ENCODE results near the gene EHMT1.
"Not testable (repeated sequence)": the region's sequence is repeated elsewhere in the genome, so short reads cannot be mapped to it uniquely, and the experiment has no call there.

The EHMT1 gene

DNA sequence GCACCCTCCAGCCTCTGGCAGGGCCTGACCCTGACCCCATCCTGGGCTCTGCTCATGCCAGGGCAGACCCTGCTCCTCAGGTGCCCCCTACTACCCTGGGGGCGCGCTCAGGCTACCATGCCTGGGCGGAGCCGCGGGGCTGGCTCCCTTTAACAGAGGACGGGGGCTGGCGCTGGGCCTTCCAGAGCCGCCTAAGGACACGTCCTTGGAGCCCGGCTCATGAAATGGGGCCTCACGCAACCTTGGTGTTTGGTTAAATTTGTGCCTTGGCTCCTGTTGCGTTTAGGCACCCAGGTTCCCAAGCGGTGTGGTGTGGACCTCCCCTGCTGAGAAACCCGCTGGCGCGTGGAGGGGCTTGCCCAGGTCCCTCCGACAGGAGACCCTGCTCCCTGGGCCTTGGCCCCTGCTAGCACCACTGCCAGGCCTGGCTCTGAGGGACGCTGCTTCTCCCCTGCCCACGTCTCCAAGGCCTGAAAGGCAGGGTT is 3.4 kb upstream of the EHMT1 start:
- DNase-seq: no peak

DNA sequence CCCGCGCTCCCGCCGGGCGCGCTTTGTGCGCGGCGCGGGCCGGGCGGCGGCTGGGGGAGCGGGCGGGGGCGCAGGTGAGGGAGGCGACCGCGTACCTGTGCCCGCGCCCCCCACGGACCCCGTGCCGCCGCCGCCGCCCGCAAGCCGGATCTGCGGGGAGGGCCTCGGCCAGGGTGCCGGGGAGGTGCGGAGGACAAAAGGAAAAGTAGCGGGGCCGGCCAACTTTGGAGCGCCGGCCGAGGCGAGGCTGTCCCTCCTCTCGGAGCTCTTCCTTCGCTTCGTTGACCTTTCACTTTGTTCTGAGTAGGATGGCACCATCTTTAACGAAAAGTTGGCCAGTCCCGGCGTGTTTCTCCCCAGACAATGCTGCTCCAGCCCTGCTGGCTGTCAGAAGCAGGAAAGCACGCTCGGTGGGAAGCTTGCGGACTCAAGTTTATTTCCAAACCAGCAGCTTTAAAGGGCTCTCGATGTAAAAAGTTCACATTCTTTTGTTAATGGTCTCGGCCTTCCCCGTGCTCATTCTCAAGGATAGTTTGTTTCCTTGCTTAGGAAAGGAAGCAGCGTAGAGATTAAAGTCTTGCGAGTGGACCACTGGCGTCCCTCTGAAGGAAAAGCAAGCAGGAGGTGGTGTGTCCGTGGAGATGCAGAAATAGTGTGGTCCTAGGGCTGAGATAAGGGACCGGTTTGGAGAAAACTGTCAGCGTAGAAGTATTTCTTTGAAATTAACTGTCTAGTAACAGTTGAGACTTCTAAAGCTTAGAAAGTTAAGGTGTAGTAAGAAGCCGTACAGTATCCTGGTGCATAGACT is 639 bp downstream of the EHMT1 start:
- DNase-seq: no peak

DNA sequence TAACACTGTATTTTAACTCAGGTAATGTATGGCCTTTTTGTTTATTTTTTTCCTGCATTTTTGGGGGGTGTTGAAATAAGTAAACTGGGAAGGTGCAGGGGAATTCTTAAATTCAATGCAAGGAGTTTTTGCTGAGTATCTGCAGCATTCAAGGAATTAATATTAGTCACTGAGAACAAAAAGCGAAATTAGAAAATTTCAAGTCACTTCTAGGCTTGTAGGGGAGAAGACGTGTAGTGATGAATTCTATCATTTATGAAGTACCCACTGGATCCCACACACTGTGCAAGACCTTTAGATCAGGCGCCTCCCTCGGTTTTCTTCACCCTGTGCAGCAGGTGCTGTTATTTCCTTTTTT is 1.2 kb downstream of the EHMT1 start:
- no peak for DNase-seq

DNA sequence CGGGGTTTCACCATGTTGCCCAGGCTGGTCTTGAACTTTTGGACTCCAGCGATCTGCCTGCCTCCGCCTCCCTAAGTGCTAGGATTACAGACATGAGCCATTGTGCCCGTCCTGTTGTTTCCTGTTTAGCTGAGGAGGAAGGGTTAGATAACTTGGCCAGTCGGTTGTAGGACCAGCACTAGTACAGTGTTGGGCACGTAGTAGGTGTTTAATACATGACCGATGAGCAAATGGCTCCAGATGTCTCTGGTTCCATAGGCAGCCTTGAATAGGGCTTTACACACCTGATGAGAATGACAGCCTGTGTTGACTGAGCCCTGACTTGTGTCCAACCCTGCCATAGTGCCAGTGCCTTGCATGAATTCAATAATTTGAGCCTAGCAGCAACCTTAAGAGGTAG is 1.8 kb downstream of the EHMT1 start:
- DNase-seq: no peak

DNA sequence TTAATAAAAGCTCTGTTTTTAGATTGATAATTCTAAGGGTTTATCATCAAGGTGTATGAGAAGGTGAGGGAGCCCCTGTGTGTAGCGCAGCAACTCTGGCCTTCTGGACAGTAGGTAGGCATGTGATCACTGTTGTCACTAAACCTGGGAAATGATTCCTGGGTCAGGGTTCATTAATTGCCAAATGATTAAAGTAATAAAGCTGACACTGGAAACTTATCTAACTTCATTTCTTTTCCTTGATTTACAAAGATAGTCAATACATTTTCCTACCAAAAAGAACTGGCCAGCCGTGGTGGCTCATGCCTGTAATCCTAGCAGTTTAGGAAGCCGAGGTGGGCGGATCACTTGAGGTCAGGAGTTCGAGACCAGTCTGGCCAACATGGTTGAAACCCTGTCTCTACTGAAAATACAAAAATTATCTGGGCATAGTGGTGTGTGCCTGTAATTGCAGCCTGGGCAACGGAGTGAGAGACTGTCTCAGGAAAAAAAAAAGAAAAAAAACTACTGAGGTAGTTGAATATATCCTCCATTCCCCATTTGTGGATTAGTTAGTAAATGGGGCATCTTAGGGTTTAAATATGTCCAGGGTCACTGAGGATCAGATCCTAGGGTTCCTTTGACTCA is 2.4 kb downstream of the EHMT1 start:
- DNase-seq: no peak

DNA sequence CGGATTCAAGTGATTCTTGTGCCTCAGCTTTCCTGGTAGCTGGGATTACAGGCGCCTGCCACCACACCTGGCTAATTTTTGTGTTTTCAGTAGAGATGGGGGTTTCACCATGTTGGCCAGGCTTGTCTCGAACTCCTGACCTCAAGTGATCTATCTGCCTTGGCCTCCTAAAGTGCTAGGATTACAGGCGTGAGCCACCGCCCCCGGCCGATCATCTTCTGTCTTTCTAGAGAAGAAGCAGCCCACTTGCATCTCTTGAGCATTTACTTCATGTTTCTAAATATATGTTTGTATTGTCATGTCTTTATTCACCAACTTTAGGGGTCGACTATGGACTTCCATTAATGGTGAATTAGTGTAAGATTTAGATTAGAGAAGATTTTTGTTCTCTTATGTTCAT is 3.4 kb downstream of the EHMT1 start:
- DNase-seq: not testable (repeated sequence)

DNA sequence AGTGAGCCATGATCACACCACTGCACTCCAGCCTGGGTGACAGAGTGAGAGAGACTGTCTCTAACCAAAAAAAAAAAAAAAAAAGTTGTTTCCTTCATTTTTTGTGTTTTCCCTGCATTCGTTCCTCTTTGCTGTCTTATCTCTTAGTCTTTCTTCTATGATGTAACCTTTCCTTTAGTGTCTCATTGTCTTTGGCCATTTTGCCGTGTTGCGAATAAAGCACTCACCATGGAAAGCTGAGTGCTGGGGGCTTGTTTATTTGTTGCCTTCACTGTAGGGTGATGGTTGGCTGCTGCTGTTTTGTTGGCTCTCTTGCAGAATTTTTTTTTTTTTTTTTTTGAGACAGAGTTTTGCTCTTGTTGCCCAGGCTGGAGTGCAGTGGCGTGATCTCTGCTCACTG is 7.7 kb downstream of the EHMT1 start:
- DNase-seq: no peak

DNA sequence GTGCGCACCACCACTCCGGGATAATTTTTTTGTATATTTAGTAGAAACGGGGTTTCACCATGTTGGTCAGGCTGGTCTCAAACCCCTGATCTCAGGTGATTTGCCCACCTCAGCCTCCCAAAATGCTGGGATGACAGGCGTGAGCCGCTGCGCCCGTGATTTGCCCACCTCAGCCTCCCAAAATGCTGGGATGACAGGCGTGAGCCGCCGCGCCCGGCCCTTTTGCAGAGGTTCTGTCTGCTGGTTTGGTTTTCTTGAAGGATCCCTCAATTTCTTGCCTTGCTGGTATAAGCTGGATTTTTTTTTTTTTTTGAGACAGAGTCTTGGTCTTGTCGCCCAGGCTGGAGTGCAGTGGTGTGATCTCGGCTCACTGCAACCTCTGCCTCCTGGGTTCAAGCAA is 8.6 kb downstream of the EHMT1 start:
- DNase-seq: not testable (repeated sequence)

DNA sequence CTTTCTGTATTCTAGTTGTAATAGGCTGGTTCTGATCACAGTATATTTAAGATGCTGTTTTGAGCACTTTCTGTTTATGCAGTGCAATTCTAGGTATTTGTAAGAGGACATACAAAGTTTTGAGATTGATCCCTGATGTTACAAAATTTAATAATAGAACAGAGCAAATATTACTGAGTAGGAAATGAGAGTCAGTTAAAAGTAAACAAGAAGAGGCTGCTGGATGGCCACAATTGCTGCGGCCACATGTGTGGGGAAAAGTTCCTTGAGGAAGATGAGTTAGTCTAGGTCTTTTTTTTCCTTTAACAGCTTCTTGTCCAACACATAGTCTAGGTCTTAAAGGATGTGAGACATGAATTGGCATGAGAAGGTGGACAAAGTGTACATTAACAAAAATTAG is 11.3 kb downstream of the EHMT1 start:
- no peak for DNase-seq

DNA sequence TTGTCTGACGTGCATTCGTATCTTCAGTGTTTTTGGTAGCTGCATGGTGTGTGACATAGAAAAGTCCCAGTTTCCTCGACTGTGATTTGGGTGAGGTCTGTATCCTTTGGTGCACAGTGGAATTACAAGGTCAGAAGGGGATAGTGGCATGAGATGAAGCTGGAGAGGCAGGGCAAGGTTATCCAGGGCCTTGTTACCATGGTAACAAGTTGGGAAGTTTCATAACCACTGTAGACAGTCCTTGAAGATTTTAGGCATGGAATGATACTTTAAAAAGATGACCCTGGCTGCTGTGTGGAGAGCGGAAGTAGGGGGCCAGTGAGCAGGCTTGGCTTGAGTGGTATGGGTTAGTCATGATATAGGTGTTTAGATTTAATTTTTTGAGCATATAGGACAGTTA is 11.9 kb downstream of the EHMT1 start:
- no peak for DNase-seq

DNA sequence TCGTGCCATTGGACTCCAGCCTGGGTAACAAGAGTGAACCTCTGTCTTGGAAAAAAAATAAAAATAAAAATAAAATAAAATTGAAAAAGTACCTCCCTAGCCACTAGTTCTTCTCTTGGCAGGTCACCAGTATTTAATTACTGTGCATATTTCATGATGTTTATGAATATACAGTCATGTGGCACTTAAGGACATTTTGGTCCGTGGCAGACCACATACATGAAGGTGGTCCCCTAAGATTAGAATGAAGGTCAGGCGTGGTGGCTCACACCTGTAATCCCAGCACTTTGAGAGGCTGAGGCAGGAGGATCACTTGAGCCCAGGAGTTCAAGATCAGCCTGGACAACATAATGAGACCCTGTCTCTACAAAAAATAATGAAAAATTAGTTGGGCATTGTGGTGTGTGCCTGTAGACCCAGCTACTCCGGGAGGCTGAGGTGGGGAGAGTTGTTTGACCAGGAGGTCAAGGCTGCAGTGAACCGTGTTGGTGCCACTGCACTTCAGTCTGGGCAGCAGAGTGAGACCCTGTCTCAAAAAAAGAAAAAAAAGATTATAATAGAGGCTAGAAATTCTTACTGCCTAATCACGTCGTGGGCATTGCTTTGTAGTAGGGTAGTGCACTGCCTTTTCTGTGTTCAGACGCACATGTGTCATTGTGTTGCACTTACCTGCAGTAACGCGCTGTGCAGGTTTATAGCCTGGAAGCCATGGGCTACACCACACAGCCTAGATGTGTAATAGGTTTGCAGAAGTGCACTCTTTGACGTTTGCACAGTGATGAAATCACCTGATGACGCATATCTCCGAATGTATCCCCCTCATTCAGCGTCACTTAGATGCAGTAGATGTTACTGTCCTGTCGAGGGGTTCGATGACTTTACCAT is 12.8 kb downstream of the EHMT1 start:
- DNase-seq: no peak

DNA sequence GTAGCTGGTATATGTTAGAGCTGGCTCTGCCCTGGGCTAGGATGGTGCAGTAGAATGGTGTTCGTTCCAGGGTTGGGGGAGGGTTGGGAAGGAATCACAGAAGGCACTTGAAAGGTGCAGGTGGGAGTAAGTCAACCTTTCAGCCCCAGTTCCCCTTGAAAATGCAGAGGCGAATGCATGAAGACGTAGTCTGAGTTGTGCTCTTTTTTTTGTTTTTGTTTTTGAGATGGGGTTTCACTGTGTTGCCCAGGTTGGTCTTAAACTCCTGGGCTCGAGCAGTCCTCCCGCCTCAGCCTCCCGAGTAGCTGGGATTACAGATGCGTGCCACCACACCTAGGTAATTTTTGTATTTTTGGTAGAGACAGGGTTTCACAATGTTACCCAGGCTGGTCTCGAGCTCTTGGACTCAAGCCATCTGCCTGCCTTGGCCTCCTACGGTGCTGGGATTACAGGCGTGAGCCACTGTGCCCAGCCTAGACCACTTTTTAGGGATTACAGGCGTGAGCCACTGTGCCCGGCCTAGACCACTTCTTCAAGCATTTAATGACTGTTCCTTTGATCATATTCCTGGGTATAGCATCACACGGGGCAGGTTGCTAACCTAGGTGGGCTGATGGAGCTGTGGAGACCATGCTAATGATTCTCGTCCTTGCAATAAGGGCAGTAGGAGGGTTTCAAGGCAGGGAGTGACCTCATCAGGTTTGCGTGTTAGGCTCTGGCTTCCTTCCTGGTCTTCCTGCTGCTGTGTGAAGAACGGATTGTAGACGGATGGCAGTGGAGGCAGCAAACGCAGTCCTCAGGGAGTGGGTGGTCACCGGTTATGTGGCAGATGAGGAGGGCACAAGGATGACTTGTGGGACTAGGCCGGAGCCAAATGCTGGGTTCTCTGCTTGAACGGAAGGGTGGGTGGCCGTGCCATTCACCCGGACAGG is 13.7 kb downstream of the EHMT1 start:
- no peak for DNase-seq

DNA sequence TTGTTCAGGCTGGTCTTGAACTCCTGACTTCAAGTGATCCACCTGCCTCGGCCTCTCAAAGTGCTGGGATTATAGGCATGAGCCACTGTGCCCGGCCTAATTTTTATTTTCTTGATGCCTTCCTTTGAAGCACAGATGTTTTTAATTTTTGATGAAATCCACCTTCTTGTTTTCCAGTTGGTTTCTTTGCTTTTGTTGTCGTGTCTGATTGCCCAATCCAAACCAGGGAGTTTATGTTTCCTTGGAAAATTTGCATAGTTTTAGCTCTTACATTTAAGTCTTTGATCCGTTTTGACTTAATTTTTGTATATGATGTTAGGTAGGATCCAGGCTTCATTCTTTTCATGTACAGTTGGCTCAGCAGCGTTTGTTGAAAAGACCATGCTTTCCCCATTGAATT is 15.2 kb downstream of the EHMT1 start:
- DNase-seq: no peak

DNA sequence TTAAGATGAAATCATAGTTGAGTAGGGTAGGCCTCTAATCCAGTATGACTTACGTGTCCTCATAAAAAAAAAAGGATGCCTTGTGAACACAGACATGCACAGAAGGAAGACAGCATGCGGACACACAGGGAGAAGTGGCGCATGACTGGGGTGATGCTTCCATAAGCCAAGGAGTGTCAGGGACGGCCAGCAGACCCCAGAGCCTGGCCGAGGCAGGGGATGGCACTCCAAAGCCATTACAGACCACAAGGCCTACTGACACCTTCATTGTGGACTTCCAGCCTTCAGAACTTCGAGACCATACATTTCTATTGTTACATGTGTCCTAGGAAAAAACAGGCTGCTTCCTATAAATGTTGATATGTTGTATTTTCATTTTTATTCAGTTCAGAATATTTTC is 19.9 kb downstream of the EHMT1 start:
- no peak for DNase-seq

DNA sequence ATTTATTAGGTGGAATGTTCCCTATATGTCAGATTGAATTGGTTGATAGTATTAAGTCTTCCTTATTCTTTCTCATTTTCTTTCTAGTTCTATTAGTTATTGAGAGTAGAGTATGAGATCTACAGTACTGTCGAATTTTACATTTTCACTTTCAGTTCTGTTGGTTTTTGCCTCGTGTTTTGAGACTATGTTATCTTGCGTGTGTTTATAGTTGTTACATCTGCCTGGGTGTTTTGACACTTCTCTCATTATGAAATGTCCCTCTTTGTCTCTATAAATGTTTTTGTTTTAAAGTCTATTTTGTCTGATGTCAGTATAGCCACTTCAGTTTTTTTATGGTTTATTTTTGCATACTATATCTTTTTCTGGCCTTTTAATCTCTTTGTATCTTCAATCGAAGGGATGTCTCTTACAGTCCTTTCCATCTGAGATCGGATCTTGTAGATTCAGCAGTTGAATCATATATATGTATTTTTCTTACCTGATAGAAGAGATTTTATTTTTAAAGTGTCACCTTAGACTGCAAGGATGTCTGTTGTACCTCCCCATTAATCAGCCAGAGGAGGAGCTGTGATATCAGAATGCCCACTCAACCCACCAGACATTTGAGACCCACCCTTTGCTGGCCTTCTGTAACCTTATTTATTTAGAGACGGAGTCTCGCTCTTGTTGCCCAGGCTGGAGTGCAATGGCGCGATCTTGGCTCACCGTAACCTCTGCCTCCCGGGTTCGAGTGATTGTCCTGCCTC is 20.7 kb downstream of the EHMT1 start:
- no peak for DNase-seq

DNA sequence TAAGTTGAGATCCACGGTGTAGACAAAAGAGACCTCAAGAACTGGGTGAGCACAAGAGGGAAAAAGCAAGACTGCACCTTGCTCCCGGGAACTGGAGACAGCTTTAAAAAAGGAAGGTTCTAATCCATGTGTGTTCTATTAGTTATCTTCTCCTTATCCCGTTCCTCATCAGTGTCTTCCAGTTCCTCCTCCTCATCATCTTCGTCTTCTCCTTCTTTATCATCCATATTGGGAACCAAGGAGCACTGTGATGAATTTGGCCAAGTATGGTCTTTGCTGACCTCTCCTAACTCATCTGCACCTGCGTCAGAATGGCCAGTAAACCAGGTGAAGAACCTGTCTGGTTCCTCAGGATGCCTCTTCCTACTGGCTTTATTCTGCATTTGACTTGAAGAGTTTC is 22.1 kb downstream of the EHMT1 start:
- DNase-seq: no peak

DNA sequence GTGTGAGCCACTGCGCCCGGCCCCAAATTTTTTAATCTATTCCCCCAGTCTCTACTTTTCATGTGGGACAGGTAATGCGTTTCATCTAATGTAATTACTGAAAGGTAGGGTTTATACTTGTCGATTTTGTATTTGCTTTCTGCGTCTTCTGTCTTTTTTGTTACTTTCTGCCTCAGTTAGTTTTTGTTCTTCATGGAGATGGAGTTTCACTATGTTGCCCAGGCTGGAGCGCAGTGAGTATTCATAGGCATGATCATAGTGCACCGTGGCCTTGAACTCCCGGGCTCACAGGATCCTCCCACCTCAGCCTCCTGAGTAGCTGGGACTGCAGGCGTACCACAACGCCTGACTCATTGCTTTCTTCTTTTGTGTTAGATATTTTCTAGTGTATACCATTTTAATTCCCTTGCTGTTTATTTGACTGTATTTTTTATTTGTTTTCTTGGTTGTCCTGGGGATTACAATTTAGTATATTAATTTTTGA is 23.4 kb downstream of the EHMT1 start:
- no peak for DNase-seq

DNA sequence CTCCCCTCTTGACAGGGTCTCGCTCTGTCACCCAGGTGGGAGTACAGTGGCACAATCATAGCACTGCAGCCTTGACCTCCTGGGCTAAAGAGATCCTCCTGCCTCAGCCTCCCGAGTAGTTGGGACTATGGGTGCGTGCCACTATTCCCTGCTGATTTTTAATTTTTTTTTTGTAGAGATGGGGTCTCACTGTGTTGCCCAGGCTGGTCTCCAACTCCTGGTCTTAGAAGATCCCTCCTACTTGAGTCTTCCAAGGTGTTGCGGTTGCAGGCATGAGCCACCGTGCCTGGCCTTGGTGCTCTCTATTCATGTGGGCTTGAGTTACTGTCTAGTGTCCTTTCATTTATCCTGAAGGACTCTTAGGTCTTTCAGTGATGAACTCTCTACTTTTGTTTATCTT is 24.1 kb downstream of the EHMT1 start:
- DNase-seq: no peak

DNA sequence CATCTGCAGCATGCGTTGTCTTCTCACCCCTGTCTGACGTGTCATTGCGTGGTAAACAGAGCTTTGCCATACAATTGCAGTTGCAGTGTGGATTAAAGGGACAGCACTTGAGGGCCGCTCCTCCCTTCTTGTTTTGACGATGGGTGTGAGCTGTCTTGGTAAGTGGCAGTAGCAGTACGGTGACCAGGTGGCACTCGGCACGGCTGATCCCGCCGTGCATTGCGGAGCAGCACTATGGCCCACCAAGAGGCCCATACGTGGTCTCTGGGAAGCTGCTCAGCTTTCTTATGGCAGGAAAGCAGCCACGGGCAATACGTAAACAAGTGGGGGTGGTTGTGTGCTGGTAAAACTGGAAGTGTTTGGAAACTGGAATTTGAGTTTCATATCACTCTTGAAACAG is 25.1 kb downstream of the EHMT1 start:
- no peak for DNase-seq

DNA sequence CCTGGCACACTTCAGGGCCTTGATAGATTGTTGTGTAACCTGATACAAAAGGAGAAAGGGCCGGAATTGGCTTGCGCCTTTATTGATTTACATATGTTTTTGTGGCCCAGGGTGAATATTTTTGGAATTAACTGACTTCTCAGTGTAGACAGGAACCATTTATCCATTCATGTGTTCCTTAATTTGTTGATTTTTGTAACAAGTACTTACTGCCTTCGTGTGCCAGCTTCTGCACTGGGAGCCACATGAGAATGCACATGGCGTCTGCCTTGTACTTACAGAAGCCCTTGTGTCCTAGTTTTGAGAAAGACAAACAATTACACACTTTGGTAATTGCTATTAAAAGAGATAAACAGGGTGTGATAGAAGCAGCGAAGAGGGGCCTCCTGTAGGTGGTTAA is 26.4 kb downstream of the EHMT1 start:
- no peak for DNase-seq

DNA sequence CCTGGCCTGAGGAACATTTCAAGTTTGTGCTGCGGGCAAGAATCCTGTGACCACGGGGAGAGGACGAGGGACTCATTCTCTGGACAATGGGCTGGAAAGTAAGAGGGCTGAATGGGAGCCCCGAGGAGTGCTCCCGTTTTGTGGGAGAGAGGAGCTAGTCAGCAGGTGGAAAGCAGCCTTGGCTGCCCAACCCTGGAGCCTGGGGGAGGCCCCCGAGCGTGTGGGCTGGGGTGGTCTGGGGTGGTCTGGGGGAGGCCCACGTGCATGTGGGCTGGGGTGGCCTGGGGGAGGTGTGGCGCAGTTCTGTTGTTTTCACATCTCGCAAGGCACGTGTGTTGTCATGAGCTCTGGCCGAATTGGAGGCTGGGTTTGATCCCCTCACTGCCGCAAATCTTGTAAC is 27.5 kb downstream of the EHMT1 start:
- no peak for DNase-seq

Data from cerebellar nuclear complex (tissue), 1 donor.